NT2/D1 (cell line): ENCODE results near the gene TPRG1L.

Experiments used
- DNase-seq: peaks from one replicate; pipeline ENCODE4 v3.0.0-alpha.2; 2011; ENCODE audit warnings: low read depth, low spot score
- H3K27me3 ChIP-seq: 2 replicates; pipeline ENCODE4 v1.6.0; 2011; ENCODE audit warnings: mild to moderate bottlenecking; ENCODE audit not compliant: insufficient read length, insufficient read depth
- H3K36me3 ChIP-seq: 2 replicates; pipeline ENCODE4 v1.6.1; 2011; ENCODE audit warnings: mild to moderate bottlenecking, low read length, mixed read lengths; ENCODE audit not compliant: insufficient read depth, insufficient read length
- H3K4me1 ChIP-seq: 2 replicates; pipeline ENCODE4 v1.5.1; 2011; ENCODE audit not compliant: insufficient read depth, insufficient read length
- H3K4me3 ChIP-seq: 2 replicates; pipeline ENCODE4 v1.5.1; 2011; ENCODE audit warnings: low read depth; ENCODE audit not compliant: insufficient read length
- H3K9ac ChIP-seq: 2 replicates; pipeline ENCODE4 v1.6.0; 2011; ENCODE audit warnings: low read depth; ENCODE audit not compliant: insufficient read length
- H3K9me3 ChIP-seq: 2 replicates; pipeline ENCODE4 v1.5.1; 2011; ENCODE audit warnings: mild to moderate bottlenecking, low read length; ENCODE audit not compliant: insufficient read depth
- SUZ12 ChIP-seq: IDR thresholded peaks from 2 replicates; pipeline ENCODE4 v1.6.1; 2011; ENCODE audit not compliant: insufficient read length, insufficient read depth; ENCODE audit errors: extremely low read depth
- YY1 ChIP-seq: IDR thresholded peaks from 2 replicates; pipeline ENCODE4 v1.6.1; 2011; ENCODE audit not compliant: insufficient read length, insufficient read depth
- ZNF274 ChIP-seq: IDR thresholded peaks from 2 replicates; pipeline ENCODE4 v1.6.1; 2011; ENCODE audit warnings: mild to moderate bottlenecking, low read depth, low read length

TPRG1L gene

GRCh38 chr1:3671371-3672180 is 46.8 kb downstream of the TPRG1L start:
- no peak for TF ChIP-seq YY1
- no peak for TF ChIP-seq ZNF274
- TF ChIP-seq SUZ12, result no peak
- H3K9ac ChIP-seq, result no peak overlapping the region

DNA sequence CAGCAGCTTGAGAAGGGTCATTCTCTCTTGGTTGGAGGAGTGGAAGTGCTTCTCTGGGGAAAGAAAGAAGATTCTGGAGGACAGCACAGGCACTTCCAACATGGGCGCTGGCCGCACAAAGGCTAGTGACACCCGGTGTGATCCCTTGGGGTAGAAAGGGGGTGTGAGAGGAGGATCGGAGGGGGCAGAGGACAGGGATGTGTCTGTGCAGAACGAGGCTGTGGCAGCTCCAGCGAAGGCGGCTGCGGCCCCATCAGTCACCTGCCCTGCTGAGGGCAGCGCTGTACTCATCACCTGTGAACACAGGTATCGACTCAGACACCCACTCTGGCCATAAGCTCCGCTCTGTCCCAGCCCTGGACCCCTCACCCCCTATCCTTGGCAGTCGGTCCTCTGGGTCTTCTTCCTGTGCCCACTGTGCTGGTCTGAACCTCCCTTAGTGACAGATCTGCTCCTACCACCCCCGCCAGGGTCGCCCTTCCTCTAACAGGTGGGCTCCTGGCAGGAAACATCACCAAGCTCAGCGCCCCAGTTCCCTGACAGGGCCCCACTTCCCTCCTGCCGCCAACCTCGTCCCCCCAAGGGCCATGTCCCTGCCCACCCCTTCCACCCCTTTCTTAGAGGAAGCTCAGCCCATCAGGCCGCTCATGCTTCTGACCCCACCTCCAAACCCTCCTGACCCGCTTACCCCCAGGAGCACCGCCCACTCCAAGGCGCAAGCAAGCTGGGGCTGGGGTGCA is 47.6 kb downstream of the TPRG1L start:
- Histone ChIP-seq H3K27me3 (peaks cover 30% of the 10 kb centered on the region), H3K4me1 (peaks cover 22% of the 10 kb centered on the region), H3K9me3 (no peaks in the 10 kb centered on the region), H3K4me3 (no peak overlapping the region), H3K36me3 (no peaks in the 10 kb centered on the region), H3K9ac (no peak overlapping the region)
- TF ChIP-seq ZNF274 (no peak), SUZ12 (no peak), YY1 (no peak)
- DNase-seq, result no peak

More at GRCh38 chr1:3671371-3672180, 46.8 kb downstream of the TPRG1L start:
- H3K9me3 ChIP-seq, result no peaks in the 10 kb centered on the region
- peaks cover 37% of the 10 kb centered on the region for H3K27me3 ChIP-seq
- H3K4me1 ChIP-seq, result peaks cover 23% of the 10 kb centered on the region
- H3K4me3 ChIP-seq, result no peak overlapping the region
- H3K36me3 ChIP-seq, result no peaks in the 10 kb centered on the region
- no peak for DNase-seq

DNA sequence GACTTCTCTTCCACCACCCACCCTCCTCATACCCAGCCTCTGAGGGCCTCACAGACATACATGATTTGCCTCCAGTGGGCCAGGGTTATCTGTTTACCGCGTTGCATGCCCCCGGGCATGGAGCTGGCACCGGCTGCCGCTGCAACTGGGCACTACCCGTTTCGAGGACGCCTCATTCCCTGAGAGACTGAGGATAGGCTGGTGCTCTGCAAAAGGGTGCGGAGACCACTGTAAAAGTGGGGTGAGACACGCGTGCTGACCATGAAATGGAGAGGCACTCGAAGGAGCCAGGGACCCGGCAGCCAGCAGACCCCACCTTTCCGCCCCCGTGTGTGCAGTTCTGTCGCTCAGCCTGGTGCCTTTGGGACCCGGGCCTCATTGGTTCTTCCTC is 48.2 kb downstream of the TPRG1L start:
- Histone ChIP-seq H3K4me3 (no peak overlapping the region), H3K36me3 (no peaks in the 10 kb centered on the region), H3K9me3 (no peaks in the 10 kb centered on the region), H3K27me3 (peaks cover 26% of the 10 kb centered on the region), H3K4me1 (peaks cover 22% of the 10 kb centered on the region), H3K9ac (no peak overlapping the region)
- TF ChIP-seq SUZ12 (no peak), ZNF274 (no peak), YY1 (no peak)
- DNase-seq, result no peak

- no peak overlapping the region for H3K9ac ChIP-seq
- TF ChIP-seq ZNF274 (no peak), YY1 (no peak), SUZ12 (no peak)
- H3K36me3 ChIP-seq, result no peaks in the 10 kb centered on the region
- H3K9me3 ChIP-seq, result no peaks in the 10 kb centered on the region
- no peak overlapping the region for H3K4me3 ChIP-seq
- no peak for DNase-seq
- H3K27me3 ChIP-seq, result peaks cover 21% of the 10 kb centered on the region
- peaks cover 17% of the 10 kb centered on the region for H3K4me1 ChIP-seq
Measured at GRCh38 chr1:3673381-3674099, 48.7 kb downstream of the TPRG1L start.

- Histone ChIP-seq H3K4me1 (peaks cover 21% of the 10 kb centered on the region), H3K9me3 (no peaks in the 10 kb centered on the region), H3K36me3 (no peaks in the 10 kb centered on the region), H3K27me3 (peaks cover 15% of the 10 kb centered on the region), H3K9ac (peak overlapping the region; percentile 32), H3K4me3 (no peak overlapping the region)
- DNase-seq, result no peak
- TF ChIP-seq YY1 (no peak), SUZ12 (no peak), ZNF274 (no peak)
Measured at GRCh38 chr1:3674100-3675094, 49.6 kb downstream of the TPRG1L start.

GRCh38 chr1:3675436-3675835 is 50.6 kb downstream of the TPRG1L start:
- Histone ChIP-seq H3K27me3 (peaks cover 10% of the 10 kb centered on the region), H3K36me3 (no peaks in the 10 kb centered on the region), H3K9ac (no peak overlapping the region), H3K4me3 (no peak overlapping the region), H3K9me3 (no peaks in the 10 kb centered on the region), H3K4me1 (peaks cover 21% of the 10 kb centered on the region)
- no peak for DNase-seq
- TF ChIP-seq ZNF274, result no peak
- TF ChIP-seq SUZ12, result no peak
- TF ChIP-seq YY1, result no peak
